Fibroblast of mammary gland (primary cell): ENCODE results near the gene CNMD.

Source experiments
- DNase-seq: peaks from one replicate; pipeline ENCODE4 v3.0.0-alpha.2; 2010; ENCODE audit warnings: low read depth
- H3K4me3 ChIP-seq: 2 replicates; pipeline ENCODE4 v1.5.1; 2011; ENCODE audit warnings: low read depth, mild to moderate bottlenecking, low read length, moderate library complexity; ENCODE audit not compliant: control insufficient read depth
- TF ChIP-seq, protein P1 (sequence below): conservative IDR thresholded peaks from 2 replicates; pipeline ENCODE4 v1.5.1; 2011; ENCODE audit warnings: low read depth, low read length, inconsistent platforms; ENCODE audit not compliant: control insufficient read depth, insufficient read depth

Gene CNMD

GRCh38 chr13:52739468-52740071, at the start of gene CNMD:
Gene CNMD, minus strand, starts transcription at chr13:52739820. Its CDS starts 119 bp downstream, at chr13:52739701.
- H3K4me3 ChIP-seq: no peak within 1 kb of the TSS
- no peak for DNase-seq
- TF ChIP-seq, protein P1, sequence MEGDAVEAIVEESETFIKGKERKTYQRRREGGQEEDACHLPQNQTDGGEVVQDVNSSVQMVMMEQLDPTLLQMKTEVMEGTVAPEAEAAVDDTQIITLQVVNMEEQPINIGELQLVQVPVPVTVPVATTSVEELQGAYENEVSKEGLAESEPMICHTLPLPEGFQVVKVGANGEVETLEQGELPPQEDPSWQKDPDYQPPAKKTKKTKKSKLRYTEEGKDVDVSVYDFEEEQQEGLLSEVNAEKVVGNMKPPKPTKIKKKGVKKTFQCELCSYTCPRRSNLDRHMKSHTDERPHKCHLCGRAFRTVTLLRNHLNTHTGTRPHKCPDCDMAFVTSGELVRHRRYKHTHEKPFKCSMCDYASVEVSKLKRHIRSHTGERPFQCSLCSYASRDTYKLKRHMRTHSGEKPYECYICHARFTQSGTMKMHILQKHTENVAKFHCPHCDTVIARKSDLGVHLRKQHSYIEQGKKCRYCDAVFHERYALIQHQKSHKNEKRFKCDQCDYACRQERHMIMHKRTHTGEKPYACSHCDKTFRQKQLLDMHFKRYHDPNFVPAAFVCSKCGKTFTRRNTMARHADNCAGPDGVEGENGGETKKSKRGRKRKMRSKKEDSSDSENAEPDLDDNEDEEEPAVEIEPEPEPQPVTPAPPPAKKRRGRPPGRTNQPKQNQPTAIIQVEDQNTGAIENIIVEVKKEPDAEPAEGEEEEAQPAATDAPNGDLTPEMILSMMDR: no peak

DNA sequence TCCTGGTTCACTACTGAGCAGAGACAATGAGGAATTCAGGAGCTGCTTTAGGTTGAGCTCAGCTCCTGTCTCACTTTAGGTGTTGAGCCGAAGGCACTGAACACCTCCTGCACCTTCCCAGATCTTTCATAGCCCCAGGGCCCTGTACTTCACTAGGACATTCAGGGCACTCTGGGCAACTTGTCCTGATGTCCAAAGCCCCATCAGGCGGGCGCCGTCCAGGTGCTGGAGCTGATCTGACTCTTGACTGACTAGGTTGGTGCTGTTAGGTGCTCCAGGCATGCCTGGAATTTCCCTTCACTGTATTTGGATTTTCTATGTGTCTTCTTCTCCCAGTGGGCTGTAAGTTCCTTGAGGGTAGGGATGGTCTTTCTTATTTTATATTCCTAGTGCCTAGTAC, 48.4 kb upstream of the CNMD start:
- no peak for DNase-seq
- H3K4me3 ChIP-seq: no peak overlapping the region
- TF ChIP-seq, protein P1: no peak

GRCh38 chr13:52787235-52787634, 47.6 kb upstream of the CNMD start:
- TF ChIP-seq, protein P1: no peak
- H3K4me3 ChIP-seq: no peak overlapping the region
- no peak for DNase-seq

GRCh38 chr13:52786766-52787165, 47.1 kb upstream of the CNMD start:
- TF ChIP-seq, protein P1: no peak
- H3K4me3 ChIP-seq: no peak overlapping the region
- no peak for DNase-seq

DNA sequence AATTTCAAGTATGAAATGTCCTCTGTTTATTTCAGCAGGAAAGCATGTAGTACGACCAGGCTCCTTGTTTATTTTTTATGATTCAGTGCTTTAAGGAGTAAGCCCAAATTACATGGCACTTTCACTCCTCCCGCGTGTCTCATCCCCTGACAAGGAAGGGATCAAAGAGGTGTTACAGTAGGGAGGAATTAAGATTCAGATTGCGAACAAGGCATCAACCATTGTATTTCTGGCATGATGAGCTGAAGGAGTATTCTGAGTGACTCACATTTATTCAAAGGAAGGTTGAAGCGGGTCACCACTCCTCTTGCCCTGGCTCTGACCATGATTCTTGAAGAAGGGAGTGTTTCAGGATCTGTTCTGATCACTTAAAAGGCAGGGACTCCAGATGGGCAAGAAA, 46.1 kb upstream of the CNMD start:
- no peak for DNase-seq
- TF ChIP-seq, protein P1: no peak
- H3K4me3 ChIP-seq: no peak overlapping the region

- TF ChIP-seq, protein P1: no peak
- H3K4me3 ChIP-seq: no peak overlapping the region
- DNase-seq: no peak
Measured at GRCh38 chr13:52784591-52785340, 45.1 kb upstream of the CNMD start.
